HPDE6-E6E7 (cell line): Measurements from ENCODE around the gene CCDC201.
"Not testable (repeated sequence)": the region's sequence is repeated elsewhere in the genome, so short reads cannot be mapped to it uniquely, and the experiment has no call there.

ENCODE experiments used
- DNase-seq: peaks from one replicate; pipeline ENCODE4 v3.0.0; 2011; ENCODE audit warnings: missing footprints; ENCODE audit errors: extremely low spot score

The CCDC201 gene

DNA sequence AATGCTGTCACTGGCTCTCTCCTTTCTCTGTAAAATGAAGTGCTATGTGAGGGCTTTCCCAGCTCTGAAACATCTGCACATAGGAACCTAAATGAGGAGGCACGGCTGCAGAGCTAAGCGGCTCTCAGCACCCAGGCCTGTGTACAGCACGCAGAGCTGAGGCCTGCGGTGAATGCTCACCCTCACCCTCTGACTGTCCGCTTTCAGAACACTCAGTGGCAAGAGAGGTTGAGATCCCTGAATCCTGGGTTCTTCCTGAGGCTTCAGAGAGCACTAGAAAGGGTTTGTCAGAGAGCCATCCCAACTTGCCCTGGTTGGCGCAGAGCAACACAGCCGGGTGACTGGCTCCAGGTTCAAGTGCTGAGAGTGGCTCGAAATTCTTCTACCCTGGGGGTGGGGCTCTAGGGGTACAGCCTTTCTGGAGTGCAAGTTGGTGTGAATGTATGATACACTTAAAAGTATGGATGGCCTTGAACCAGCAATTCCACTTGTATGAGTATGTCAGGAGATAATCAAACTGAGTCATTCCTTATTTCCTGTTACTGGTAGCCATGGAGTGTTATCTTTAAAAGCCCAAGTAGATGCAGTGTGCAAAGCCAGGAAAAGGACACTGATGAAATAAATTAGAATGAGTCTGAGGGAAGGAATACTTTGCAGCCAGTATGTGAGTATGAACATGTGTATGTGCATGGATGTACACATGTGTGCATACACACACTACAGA lies 1.7 kb upstream of the CCDC201 start:
- peak; percentile 34 for DNase-seq

DNA sequence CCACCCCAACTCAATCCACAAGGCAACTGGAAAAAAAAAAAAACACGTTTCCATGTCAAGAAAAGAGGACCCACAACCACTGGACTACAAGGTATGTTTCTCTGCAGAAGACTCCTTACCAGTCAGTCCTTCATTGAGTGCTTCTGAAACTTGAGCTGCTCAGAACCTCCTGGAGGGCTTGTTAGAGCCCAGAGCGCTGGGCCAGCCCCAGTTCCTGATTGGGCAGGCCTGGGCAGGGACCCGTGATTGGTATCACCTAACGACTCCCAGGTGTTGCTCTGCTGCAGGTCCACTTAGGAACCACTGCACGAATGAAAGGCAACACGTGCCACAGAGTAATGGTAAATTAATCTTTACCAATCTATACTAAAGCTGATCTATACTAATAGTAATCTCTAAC lies 473 bp upstream of the CCDC201 start:
- no peak for DNase-seq

DNA sequence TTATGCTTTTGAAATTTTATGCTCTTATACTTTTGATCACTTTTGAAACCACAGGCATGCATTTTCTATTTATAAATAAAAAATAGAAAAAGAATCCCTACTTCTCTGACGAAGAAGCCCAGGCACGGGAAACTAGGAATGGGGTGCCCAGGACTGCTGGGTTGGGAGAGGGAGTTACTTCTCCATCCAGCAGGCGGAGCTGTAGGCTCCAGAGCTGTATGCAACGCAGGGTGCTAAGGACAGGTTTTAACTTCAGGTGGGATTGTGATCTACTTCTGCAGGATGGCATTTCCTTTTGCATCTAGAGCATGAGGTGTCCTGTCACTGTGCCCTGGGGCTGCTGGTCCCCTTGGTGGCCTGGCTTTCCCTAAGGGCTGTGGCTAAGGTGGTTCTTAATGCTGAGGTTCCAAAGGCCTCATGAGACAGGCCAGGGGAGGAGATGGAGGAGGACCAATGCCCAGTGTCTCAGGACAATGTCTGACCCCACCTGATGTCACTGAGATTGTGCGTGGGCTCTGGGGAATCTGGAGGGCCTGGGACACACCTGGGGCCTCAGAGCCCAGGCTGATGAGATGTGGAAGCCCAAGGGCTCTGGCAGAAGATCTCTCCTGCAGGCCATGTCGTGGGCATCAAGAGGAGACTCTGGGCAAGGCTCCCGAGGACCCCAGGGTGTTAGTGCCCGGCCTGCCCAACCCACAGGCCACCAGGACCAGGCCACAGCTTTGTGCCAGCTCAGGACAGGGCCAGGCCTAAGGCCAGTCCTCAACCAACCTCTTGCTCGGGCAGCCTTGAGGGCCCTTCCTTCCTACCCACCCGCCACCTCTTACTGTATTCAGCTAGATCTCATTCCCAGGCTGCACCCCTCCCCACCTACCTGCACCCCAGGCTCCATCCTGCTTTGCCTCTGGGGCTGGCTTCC lies 507 bp downstream of the CCDC201 start:
- DNase-seq: no peak

DNA sequence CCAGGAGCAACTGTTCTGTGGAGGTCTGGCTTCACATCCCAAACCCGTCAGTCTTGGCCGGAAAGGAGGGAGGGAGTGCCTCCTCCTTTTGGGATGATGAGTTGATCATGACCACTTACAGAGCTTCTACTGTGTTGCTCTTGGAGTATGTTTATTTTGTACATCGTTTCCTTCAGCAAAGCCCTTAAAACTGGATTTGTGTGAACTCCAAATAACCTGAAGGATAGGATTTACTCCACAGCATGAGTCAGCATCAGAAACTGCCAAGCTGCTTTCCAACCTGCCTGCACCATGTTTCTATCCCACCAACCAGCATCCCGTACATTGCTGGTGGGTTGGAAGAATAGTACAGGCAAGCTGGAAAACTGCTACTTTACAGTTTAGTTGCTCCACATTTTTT lies 3.5 kb downstream of the CCDC201 start:
- no peak for DNase-seq

DNA sequence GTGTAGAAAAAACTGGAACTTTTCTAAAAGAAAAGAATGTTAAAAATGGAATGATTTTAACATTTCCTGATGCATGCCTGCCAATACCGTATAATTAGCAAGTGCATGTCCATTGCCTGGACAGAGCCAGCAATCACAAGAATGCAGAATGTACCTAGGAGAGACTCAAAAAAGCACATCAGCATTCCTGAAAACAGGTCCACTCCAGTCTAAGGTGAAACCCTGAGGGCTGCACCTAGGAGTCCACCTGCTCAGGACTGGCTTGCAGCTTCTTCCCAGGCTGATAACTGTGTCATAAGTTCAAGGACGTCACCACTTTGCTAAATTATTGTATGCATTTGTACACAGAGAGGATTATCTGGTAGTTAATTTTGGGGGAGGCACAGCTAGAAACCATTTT lies 5.4 kb downstream of the CCDC201 start:
- no peak for DNase-seq

DNA sequence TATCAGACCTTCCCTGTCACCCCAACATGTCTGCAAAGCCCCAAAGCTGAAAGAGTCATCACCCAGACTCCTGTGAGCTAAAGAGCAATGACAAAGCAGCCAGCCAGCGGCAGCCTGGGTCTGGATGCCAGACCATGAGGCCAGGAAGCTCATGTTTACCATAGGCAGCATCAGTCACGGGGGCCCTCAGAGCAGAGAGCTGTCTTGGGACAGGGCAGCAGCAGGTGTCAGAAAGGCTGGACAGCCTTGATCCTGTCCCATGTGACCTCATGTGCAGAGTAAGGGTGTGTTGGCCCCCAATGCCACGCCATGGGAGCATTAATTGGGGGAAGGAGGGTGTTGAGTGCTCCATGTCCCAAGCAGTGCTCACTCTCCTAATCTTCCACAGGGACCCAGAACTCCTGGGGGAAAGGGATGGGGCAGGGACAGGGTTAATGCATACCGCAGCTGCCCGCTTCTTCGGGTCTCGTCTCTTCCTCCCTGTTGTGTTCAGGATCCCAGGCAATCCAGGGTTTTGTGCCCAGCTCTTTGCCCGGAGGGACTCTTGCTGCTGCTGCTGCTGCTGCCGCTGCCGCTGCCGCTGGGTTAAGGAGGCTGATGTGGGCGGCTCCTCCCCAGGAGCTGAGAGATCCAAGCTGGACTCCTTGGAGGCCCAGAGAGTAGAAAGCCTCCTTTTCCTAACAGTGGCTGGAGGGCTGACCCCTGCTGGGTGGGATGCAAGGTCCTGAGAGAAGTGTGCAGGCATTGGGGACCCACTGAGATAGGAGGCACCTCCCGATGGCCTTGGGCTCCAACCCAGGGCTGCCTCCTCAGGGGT lies 7.1 kb downstream of the CCDC201 start:
- no peak for DNase-seq

DNA sequence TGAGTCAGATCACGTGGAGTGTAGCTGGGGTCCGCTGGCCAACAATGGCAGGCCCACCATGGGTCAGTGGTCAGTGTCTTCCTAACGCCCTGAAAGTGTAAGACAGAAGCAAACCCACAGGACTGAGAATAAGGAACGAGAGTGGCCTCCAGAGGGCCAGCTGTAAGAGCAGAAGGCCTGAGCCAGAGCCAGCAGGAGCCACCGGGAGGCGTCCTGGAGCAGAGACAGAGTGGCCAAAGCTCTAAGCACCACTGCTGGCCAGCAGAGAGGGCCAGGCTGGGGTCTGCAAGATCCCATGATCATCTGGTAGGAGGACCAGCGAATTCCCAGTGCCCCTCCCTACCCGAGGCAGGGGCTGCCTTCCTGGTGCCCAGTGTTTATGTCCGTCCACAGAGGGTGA lies 9.2 kb downstream of the CCDC201 start:
- DNase-seq: no peak

DNA sequence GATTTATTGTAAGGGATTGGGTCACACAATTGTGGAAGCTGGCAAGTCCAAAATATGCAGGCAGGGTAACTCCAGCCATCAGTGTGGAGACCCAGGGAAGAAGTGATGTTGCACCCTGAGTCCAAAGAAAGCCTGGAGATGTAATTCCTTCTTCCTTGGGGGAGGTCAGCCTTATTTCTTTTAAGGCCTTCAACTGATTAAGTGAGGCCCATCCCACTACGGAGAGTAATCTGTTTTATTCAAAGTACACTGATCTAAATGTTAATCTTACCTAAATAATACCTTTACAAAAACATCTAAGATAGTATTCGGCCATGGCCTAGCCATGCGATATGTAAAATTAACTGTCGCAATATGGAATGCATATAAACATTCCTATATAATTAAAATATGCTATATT lies 16.0 kb downstream of the CCDC201 start:
- not testable (repeated sequence) for DNase-seq

DNA sequence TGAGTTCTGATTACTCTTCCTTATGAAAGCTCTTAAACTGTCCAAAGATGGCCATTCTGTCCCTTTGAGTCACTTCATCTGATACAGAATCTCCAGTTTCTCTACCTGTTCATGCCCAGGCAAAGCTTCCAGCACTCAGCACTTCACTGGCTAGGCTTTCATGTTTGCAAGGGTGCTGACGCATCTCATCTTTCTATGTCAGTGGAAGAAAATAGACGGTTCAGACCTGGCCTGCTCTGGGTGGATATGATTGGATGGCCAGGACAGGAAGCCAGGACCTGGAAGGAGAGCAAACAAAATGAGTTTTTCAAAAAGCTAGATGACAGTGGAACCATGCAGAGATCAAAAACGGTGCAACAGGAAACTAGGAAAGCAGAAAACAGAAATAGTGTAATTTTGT lies 17.2 kb downstream of the CCDC201 start:
- not testable (repeated sequence) for DNase-seq

DNA sequence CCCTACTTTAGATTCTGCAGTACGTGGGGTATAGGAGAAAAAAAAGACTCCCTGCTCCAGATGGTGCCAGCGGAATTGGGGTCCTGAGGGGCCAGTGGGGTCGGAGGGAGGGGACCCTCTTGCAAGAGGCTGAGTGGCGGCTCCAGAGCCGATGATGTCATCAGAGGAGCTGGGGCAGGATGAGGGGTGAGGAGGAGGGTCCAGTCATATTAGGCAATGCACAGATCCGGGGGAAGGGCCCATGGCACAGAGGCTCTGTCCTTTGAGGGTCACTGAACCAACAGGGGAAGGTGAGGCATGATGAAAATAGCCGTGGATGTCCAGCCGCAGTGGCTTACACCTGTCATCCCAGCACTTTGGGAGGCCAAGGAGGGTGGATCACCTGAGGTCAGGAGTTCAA lies 19.4 kb downstream of the CCDC201 start:
- not testable (repeated sequence) for DNase-seq

DNA sequence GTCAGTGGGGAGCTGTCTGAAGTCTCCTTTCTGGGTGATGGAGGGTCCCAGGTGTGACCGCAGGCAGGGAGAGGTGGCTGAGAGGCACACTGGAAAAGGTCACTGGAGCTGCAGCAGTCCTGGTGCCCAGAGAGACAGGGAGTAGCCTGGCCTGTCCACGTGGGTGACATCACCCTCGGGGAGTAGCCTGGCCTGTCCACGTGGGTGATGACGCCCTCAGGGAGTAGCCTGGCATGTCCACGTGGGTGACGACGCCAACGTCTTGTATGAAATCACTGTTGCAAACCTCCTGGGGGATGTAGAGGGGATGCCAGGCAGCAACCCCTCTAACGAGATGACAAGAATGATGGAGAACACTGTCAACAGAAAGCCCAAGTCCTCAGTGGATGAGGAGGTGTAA lies 19.9 kb downstream of the CCDC201 start:
- not testable (repeated sequence) for DNase-seq

DNA sequence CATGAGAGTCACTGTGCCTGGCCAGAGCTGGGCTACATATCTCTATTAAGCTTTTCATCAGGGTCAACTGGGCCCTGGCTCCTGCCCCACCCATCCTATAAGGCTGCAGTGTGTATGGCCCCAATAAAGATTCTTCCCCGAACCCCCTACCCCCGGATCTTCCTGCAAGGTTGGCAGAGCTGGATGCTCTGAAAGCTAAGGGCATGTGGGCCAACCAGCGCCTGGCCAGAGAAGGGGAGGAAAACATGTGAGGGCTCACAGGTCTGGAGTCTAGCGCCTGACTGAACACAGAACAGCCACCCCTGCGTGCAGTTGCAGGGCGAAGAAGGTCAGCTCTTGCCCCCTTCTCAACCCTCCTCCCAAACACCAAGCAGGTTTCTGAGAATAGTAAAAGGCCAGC lies 24.1 kb downstream of the CCDC201 start:
- not testable (repeated sequence) for DNase-seq

DNA sequence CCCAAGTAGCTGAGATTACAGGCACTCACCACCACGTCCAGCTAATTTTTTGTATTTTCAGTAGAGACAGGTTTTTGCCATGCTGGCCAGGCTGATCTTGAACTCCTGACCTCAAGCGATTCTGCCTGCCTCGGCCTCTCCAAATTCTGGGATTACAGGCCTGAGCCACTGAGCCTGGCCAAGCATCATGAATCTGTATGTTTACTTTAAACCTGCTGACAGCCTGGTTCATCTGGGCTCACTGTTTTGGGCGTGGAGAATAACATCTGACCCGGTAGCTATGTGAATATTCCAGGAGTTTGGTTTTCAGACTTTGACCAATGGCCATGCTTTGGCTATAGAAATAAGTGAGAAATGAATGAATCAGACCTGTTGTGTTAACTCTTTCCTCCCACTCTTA lies 26.3 kb downstream of the CCDC201 start:
- DNase-seq: not testable (repeated sequence)

DNA sequence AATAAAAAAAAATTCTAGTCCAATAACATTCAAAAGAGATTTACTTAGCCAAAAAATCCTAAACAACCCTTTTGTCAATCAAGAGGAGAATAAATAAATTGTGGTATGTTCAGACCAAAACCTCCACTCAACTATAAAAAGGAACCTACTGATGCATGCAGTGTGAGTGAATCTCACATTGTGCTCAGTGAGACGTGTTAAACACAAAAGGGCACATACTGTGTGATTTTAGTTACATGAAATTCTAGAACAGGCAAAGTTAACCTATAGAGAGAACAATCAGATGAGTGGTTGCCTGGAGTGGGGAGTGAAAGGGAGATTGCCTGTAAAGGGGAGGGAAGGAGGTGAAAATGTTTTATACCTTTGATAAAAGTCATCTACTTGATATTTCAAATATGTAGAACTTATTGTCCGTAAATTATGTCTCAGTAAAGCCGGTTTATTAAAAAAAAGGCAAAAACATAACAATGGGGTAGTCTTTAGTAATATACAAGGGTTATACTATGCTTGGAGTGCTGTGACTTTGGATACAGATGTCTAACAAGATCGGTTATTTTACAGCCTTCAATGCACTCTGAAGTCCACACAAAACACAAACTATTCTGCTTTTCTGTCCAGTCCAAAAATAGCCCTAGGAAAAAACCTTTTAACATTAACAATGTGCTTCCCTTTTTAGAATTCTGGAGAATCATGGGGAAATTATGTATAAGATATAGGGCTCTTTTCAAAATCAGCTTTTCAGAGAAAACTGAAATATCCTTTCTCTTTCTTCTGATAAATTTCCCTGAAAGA lies 30.8 kb downstream of the CCDC201 start:
- not testable (repeated sequence) for DNase-seq

DNA sequence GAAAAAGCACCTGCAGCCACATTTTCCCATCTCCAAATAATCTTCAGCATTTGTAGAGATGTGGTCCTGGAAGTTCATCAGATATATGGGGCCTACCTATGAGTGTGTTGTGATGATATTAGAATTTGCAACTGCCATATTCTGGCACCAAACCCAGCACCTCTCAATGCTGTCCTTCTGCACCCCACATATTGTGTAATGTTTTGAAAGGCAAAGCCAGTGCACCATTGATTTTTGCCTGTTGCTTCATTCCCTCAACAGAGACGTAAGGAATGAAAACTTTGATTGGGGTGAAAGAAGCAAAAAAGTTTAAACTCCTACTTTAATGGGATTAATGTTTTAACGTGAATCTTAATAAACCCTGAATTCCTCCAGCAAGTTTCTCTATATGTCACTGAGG lies 34.0 kb downstream of the CCDC201 start:
- DNase-seq: not testable (repeated sequence)

DNA sequence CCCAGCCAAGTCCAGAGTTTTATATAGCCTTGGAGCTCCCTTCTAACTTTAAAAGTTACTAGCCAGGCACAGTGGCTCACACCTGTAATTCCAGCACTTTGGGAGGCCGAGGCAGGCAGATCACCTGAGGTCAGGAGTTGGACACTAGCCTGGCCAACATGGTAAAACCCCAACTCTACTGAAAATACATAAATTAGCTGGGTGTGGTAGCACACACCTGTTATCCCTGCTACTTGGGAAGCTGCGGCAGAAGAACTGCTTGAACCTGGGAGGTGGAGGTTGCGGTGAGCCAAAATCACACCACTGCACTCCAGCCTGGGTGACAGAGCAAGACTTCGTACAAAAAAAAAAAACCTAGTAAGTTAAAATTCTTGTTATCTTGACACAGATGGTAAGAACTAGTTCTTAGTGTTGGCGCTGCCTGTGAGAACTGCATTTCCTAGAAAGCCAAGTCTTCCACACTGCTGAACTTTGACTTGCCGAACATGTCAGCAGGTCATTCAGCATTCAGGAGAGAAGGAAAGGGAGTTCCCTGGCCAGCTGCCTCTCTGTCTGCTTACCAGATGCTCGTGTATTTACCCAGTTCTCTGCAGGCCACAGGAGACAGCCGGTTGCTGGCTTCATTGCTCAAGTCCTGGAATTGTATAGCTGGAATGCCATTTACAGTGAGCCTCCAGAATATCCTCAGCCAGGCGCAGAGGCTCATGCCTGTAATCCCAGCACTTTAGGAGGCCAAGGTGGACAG lies 40.3 kb downstream of the CCDC201 start:
- not testable (repeated sequence) for DNase-seq

DNA sequence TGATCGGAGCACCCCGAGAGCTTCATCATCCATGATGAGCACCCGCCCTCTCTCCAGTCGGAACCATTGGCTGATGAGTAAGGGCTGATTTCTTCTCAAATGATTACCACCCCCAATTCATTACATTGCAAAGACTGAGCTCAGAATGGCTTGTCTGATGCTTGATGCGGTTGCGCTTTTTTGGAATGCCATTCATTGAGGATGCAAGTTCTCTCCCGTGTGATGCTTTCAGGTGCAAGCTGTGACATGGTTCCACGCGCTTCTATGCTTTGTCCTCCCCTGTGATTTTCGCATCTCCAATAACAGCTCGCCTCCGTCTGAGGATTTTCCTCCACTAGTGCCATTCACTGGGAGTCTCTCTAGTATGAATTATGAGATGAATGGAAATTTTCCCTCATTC lies 43.0 kb downstream of the CCDC201 start:
- not testable (repeated sequence) for DNase-seq

DNA sequence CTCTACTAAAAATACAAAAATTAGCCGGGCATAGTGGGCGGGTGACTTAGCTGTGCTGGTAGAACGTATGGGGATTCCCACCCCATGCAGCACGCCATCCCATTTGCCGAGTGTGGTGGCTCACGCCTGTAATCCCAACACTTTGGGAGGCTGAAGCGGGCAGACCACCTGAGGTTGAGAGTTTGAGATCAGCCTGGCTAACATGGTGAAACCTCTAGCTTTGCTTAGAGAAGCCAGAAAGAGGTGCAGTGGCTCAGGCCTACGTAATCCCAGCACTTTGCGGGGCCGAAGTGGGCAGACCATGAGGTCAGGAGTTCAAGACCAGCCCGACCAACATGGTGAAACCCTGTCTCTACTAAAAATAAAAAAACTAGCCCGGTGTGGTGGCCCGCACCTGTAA lies 45.2 kb downstream of the CCDC201 start:
- not testable (repeated sequence) for DNase-seq

DNA sequence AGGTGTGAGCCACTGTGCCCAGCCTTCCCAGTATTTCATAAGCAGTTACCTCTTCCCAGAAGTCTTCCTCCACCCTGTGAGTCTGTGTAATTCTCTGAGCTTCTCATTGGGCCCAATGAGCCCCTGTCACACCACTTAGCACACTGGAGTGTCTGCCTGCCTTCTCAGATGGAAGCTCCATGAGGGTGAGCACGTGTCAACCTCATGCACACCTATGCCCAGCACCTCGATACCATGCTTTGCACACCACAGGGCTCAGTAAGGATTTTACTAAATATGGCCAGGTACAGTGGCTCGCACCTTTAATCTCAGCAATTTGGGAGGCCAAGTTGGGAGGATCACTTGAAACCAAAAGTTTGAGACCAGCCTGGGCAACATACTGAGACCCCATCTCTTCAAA lies 46.3 kb downstream of the CCDC201 start:
- not testable (repeated sequence) for DNase-seq

DNA sequence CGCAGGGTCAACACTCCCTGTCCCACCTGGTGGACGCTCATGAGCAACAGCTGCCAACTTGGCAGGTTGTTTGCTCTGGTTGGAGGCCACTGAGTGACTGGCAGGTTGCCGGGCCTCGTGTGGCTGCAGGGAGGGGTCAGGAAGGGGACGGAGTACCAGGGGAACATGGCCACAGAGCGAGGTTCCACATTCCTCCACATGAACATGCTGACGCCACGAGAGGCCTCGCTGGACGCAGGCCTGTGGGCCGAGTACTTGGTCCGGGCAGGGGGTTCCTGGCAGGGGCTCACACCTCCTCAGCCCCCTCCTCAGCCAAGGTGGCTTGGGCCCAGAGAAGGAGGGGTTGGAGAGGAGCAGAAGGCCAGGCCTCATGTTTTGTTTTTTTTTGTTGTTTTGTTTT lies 54.1 kb downstream of the CCDC201 start:
- not testable (repeated sequence) for DNase-seq
